ENCODE measurements around the gene HPSE2. TPM values are rescaled to one million over a fixed set of nuclear protein-coding genes. Genes with fewer than 3 reads are reported as not detected.

Gene HPSE2
- total and polyA plus RNA-seq, 2 of the 8 experiments (the other 6 are each of a cell fraction or from before 2014, with no cell fraction given), result 0.41 to 0.58 TPM

- H2AFZ ChIP-seq (ENCODE audit: low read length), result no peak overlapping the region
- H3K4me3 ChIP-seq (ENCODE audit: extremely low read depth in 1 of 4, insufficient read depth in 2 of 4, low read depth in 3 of 4, low read length in 4 of 4), result no peak overlapping the region
- no peak overlapping the region for H3K4me2 ChIP-seq (ENCODE audit: insufficient read depth in 1 of 2, low read depth in 2 of 2, low read length in 2 of 2)
- H3K56ac ChIP-seq (replicated peaks; ENCODE audit: insufficient read length, low read depth, low read length), result no peak overlapping the region
- H3K36me3 ChIP-seq (ENCODE audit: control insufficient read depth in 2 of 4, insufficient read depth in 4 of 4, low read length in 3 of 4), result no peaks in the 10 kb centered on the region
- no peaks in the 10 kb centered on the region for H3K27me3 ChIP-seq (replicated peaks in 1 of 4; ENCODE audit: control insufficient read depth in 3 of 4, extremely low read depth in 1 of 4, insufficient read depth in 3 of 4, low read length in 3 of 4)
- ChIA-PET POLR2A (ENCODE audit: partially characterized antibody) (no interaction called here), CTCF (ENCODE audit: partially characterized antibody) (interaction anchor here (0.6 to 2.2 kb wide), 14 partner anchors 9 to 468 kb away, joined by 3 to 12 read pairs (median 3); no protein-coding TSS in a partner anchor)
- no peak overlapping the region for H3K9ac ChIP-seq (replicated peaks in 1 of 4; ENCODE audit: extremely low read depth in 1 of 4, low read depth in 3 of 4, low read length in 3 of 4)
- H3K14ac ChIP-seq (ENCODE audit: insufficient read length), result no peak overlapping the region
- DNase-seq (ENCODE audit: low read depth in 1 of 2, low spot score in 2 of 2), result no peak
- no peak overlapping the region for H4K5ac ChIP-seq (ENCODE audit: insufficient read length, low read depth, low read length)
- whole genome bisulfite sequencing, 2 experiments (ENCODE audit: extremely low coverage in 1 of 2, insufficient coverage in 1 of 2, insufficient read length in 1 of 2, insufficient replicate concordance in 2 of 2, low coverage in 1 of 2, low lambda C conversion rate in 2 of 2, missing lambda C conversion rate in 1 of 2), result 63% methylated on average over 2 of the region's 2 CpGs; no CpG with 5 or more reads in 1 of the 2 experiments
- no peaks in the 10 kb centered on the region for H3K4me1 ChIP-seq (replicated peaks in 1 of 4; ENCODE audit: control insufficient read depth in 3 of 4, insufficient read depth in 4 of 4, low read length in 3 of 4)
- no peak overlapping the region for H2BK20ac ChIP-seq (ENCODE audit: low read length)
- no peak overlapping the region for H2BK15ac ChIP-seq (ENCODE audit: low read length)
- H3K23me2 ChIP-seq (ENCODE audit: low read depth, low read length), result no peaks in the 10 kb centered on the region
- no peak overlapping the region for H3K18ac ChIP-seq (ENCODE audit: extremely low read depth, low read length)
- no peaks in the 10 kb centered on the region for H3K79me2 ChIP-seq (ENCODE audit: control insufficient read depth in 1 of 2, insufficient read depth in 2 of 2, low read length in 2 of 2)
- no peak overlapping the region for H3K27ac ChIP-seq (ENCODE audit: low read depth, low read length)
- H3K4ac ChIP-seq (replicated peaks; ENCODE audit: insufficient read length, low read depth, low read length), result no peak overlapping the region
- TF ChIP-seq TBP (IDR thresholded peaks at IDR 0.05; ENCODE audit: low read depth, low read length) (no peak), HDAC6 (IDR thresholded peaks at IDR 0.05; ENCODE audit: low read depth, low read length) (no peak), KDM1A (IDR thresholded peaks at IDR 0.05; ENCODE audit: borderline replicate concordance, low read length) (no peak), FOSL1 (IDR thresholded peaks at IDR 0.05; ENCODE audit: insufficient read depth, low read depth, low read length) (no peak), EZH2 (IDR thresholded peaks at IDR 0.05; ENCODE audit: low read depth, low read length, severe bottlenecking) (no peak), SRF (IDR thresholded peaks at IDR 0.05; ENCODE audit: low read depth, low read length) (no peak), HDAC2 (IDR thresholded peaks at IDR 0.05; ENCODE audit: borderline replicate concordance in 1 of 2, low read depth in 2 of 2, low read length in 2 of 2) (no peak), RAD21 (IDR thresholded peaks at IDR 0.05 in 1 of 2, conservative IDR thresholded peaks at IDR 0.05 in 1 of 2; ENCODE audit: low read depth in 2 of 2, low read length in 2 of 2) (peak; percentile 44 to 48), CTCF (IDR thresholded peaks at IDR 0.05; ENCODE audit: control extremely low read depth in 1 of 3, insufficient read depth in 1 of 3, low read depth in 1 of 3, low read length in 3 of 3) (peak in 2 of 3 experiments; percentile 31 to 46; a peak in 2 of 4 replicates), SIX5 (IDR thresholded peaks at IDR 0.05; ENCODE audit: low read depth, low read length) (no peak)
- no peak overlapping the region for H3K23ac ChIP-seq (ENCODE audit: insufficient read length)
- H3K9me3 ChIP-seq (ENCODE audit: insufficient read depth in 2 of 2, low read depth in 1 of 2, low read length in 1 of 2), result no peaks in the 10 kb centered on the region
- H4K91ac ChIP-seq (replicated peaks; ENCODE audit: insufficient read length, low read length), result no peak overlapping the region
- H2BK120ac ChIP-seq (replicated peaks; ENCODE audit: low read depth, low read length), result no peak overlapping the region
- no peaks in the 10 kb centered on the region for H3K79me1 ChIP-seq (ENCODE audit: low read depth, low read length)
- H2BK12ac ChIP-seq (ENCODE audit: low read depth, low read length), result no peak overlapping the region
- FAIRE-seq, result peak; percentile 70
- no peaks in the 10 kb centered on the region for H4K20me1 ChIP-seq (replicated peaks in 1 of 2; ENCODE audit: control insufficient read depth in 1 of 2, insufficient read depth in 2 of 2, low read length in 2 of 2)
- no peak overlapping the region for H4K8ac ChIP-seq (ENCODE audit: extremely low read depth, insufficient read depth, low read length)
- H2AK5ac ChIP-seq (ENCODE audit: low read depth, low read length), result no peak overlapping the region
- H2BK5ac ChIP-seq (ENCODE audit: low read depth, low read length), result no peak overlapping the region
These were observed 377.1 kb downstream of the HPSE2 start for GRCh38 chr10:98858525-98858924.

Measured in H1 (cell line).